Tibial nerve (tissue), 4 donors: ENCODE measurements around the gene MGMT.

Source experiments
- EP300 ChIP-seq, 2 donors: sonication (generic); formaldehyde crosslinking; IDR thresholded peaks; one replicate each; pipeline ENCODE4 v1.6.1; 2017; ENCODE audit warnings: antibody characterized with exemption in 2 of 2, mild to moderate bottlenecking in 1 of 2
- POLR2A ChIP-seq, 2 donors: fragments of 450-650 bp; IDR thresholded peaks; one replicate each; pipeline ENCODE4 v1.6.1; 2017; ENCODE audit warnings: antibody characterized with exemption in 2 of 2, mild to moderate bottlenecking in 2 of 2, moderate library complexity in 2 of 2
- TF ChIP-seq, protein P1 (sequence below), 5 experiments: fragments of 200-600 bp in 3 of 5; fragments of 450-650 bp in 2 of 5; sonication (generic) in 3 of 5; IDR thresholded peaks; one replicate each; pipeline ENCODE4 v1.5.1; 2016 to 2019; ENCODE audit warnings: antibody characterized with exemption in 5 of 5, mild to moderate bottlenecking in 3 of 5, moderate library complexity in 2 of 5

- TF ChIP-seq, protein P1, sequence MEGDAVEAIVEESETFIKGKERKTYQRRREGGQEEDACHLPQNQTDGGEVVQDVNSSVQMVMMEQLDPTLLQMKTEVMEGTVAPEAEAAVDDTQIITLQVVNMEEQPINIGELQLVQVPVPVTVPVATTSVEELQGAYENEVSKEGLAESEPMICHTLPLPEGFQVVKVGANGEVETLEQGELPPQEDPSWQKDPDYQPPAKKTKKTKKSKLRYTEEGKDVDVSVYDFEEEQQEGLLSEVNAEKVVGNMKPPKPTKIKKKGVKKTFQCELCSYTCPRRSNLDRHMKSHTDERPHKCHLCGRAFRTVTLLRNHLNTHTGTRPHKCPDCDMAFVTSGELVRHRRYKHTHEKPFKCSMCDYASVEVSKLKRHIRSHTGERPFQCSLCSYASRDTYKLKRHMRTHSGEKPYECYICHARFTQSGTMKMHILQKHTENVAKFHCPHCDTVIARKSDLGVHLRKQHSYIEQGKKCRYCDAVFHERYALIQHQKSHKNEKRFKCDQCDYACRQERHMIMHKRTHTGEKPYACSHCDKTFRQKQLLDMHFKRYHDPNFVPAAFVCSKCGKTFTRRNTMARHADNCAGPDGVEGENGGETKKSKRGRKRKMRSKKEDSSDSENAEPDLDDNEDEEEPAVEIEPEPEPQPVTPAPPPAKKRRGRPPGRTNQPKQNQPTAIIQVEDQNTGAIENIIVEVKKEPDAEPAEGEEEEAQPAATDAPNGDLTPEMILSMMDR (IDR thresholded peaks at IDR 0.05) = no peak
- TF ChIP-seq EP300 (IDR thresholded peaks at IDR 0.05) = no peak
- TF ChIP-seq POLR2A (IDR thresholded peaks at IDR 0.05) = no peak
These were observed 294.3 kb downstream of the MGMT start for GRCh38 chr10:129761197-129761972.
